GM21825 (cell line): ENCODE measurements around the gene CACNA2D4.

Source experiments
- ATAC-seq: cut with Tn5 transposase; IDR thresholded peaks from one replicate; pipeline ENCODE4 v1.9.1; 2021; ENCODE audit warnings: mild to moderate bottlenecking, moderate library complexity; ENCODE audit not compliant: unreplicated experiment

Gene CACNA2D4

DNA sequence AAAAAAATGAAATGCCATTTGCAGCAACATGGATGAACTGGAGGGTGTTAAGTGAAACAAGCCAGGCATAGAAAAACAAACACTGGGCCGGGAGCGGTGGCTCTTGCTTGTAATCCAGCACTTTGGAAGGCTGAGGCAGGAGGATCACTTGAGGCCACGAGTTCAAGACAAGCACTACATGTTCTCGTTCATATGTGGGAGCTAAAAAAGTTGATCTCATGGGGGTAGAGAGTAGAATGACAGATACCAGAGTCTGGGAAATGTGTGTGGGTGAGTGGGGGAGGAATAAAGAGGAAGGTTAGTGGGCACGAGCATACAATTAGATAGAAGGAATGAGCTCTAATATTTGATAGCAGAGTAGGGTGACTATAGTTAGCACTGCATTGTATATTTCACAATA, 21.5 kb downstream of the CACNA2D4 start:
- ATAC-seq = no peak

DNA sequence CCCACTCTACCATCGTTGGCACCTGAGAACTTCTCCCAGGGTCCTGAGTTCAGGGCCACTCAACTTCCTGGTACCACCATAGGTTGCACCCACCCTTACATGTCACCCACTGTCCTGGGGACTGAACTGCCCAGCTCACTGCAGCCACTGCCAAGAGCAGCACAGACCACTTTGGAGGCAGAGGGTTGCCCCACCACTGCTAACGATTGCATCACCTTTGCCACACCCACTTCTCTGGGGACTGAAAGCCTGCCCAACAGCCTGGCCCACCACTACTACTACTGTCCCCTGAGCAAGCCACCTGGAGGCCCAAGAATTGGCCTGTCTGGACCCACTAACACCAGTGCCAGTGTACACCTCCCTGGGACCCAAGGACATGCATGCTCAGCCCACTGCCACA, 27.6 kb downstream of the CACNA2D4 start:
- ATAC-seq = no peak

DNA sequence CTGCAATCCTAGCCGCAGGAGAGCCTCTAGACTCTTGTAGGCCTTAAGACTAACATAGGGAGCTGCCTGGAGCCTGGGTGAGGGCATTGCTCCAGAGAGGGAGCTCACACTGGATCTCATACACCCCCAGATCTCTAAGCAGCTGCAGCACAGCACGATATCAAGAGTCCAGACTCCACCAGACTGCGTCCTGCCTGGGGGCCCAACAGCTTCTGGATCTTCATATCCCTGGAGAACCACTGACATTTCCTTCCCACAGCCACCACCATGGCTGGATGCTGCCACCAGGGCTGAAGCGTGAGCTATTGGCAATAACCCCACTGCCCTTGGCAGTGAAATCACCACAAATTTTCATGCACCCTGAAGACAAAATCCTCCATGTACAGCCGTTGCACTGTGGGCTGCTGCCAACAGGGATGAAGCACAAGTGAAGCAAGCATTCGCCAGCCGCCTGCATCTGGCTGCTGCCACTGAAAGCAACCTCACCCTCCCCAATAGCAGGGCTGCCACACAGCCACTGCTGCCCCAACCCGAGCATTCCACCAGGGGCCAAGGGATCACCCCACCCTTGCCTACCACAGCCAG, 28.2 kb downstream of the CACNA2D4 start:
- no peak for ATAC-seq

DNA sequence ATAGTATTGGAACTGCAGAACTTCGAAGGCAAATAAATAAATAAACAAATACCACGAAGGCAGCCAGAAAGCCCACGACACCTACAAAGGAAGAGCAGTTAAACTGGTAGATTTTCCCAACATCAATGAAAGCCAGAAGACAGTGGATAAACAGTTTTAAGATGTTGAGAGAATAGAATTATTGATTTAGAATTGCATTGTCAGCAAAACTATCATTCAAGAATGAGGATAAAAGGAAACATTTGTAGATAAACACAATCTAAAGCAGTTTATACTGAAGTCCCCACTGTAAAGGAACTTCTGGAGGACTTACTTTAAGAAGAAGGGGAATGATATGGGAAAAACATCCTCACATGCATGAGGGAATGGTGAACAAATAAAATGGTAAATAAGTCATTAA, 29.5 kb downstream of the CACNA2D4 start:
- ATAC-seq = no peak

DNA sequence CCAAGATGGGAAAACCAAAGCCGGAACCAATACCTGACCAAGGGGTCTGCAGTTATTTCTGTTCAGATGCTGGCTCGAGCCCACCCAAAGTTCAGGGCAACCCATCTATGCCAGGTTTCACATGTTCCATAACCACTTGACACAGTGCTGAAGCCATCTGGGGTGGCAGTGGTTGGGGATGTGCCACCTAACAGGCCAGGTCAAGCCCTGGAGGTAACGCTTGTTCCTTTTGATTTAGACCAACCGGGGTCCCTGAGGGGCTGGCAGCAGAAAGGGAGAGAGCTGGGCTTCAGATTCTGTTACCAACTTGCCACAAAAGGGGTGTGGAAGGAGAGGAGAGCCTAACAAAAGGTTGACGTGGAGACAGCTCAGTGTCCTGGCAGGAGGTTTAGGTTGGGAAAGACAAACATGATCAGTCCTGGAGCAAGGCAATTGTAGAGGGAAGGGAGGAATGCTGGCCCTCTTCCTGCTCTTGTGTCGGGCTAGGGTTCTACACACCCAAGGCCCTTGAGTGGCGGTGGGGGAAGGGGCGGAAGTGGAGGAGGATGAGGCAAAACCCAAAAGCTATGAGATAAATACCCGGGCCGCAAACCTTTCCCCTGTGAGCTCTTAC, 31.9 kb downstream of the CACNA2D4 start:
- no peak for ATAC-seq

DNA sequence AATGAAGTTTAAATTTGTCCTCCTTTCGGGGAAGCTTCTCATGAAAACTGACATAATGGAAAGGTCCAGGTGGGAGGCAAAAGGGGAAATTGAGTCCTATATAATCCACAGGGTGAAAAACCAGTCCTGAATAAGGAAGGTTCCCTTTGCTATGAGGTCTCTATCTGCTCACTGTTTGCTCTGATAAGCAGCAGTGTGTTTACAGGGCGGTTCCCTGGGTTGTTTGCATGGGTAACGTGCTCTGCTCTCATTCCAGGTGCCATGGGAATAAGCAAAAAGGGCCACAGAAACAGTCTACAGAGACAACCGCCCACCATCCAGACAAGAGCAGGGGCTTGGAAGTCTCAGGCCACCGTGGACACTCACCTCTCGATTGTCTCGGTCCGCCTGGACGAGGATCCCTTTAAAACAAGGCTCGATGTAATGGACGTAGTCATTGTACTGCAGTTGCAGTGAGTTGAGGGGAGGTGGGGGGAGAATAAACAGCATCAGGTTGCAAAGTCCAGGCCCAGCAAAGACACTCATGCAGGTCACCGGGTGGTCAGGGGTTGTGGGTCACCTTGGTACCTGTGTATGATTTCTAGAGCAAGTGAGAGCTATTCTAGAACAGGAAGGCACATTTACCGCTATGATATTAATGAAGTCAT, 32.7 kb downstream of the CACNA2D4 start:
- no peak for ATAC-seq

DNA sequence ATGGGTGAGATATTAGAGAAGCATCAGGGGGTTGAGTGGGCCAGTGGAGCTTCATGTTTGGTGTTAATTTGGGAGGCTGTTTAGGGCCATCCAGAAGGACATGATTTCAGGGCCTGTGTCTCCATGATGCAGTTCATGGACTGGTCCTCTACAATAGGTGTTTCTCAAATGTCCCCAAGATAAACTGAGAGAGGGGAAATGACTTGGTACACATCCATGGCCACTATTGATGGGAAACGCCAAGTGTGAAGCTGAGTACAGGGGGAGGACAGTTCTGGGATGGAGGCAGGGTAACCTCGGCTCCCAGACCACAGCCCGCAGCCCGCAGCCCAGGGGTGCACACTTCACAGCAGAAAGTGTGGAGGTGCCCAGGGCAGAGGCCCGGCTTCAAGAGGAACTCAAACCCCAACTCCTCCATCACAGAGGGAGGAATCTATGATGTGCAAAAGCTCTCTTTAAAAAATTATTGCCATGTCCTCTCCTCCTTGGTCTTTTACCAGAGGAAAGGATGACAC, 33.3 kb downstream of the CACNA2D4 start:
- no peak for ATAC-seq

DNA sequence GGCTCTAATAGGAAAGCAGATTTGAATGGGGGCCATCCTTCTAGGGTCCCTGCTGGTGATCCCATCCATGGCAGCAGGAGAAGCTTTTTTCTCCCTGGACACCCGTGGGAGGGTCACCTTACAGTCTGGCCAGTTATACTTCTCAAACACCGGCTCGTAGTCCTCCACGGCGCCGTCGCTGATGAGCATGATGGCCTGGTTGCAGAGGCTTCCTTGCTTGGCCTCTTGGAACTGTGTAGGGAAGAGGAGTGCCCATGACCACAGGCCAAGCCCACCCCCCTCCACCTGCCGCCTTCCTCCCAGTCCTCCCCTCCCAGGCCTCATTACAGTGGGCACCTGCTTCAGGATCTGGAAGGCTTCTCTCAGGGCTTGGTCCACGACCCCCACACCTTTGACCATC, 33.8 kb downstream of the CACNA2D4 start:
- no peak for ATAC-seq

DNA sequence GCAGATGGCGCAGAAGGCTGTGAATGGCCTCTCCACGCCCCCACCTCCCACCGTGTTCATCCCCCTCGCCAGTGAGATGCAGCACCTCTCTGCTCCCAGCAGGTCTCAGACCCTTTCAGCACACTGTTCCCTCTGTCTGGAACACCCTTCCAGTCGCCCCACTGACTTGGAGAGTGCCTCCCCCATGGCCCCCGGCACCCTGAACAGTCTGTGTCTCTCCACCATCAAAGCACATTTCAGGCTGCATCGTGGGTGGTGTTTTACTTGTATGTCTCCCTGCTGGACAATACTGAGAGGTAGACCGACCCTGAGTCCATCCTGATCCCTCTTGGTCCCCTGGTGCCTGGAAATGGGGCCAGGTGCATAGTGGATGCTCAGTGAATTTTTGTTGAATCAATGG, 34.9 kb downstream of the CACNA2D4 start:
- ATAC-seq = no peak

DNA sequence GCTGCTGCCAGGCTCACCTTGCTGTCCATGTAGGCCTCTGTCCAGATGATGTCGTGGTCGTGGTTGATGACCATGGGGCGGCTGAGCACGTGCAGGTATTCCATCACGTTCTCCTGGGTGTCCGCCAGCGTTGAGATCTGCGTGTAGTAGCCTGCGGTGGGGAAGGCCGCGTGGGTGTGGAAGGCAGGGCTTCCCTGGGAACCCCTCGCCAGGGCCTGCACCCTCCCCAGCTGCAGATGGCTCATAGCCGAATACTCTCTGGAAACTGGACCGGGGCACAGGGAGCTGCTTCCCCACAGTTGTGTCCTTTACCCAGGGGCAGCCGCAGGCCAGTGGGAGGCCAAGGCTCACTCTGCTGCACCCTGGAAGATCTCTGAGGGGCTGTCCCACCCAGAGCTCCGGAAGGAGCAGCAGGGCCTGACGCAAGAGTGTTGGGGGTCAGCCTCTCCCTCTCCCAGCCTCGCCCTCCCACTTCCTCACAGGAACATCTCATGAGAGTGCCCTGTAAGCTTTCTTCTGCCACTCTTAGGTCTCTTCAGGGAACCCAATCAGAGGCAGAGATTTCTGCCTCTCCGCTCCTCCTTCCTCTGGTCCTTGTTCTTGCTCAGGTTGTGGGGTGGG, 35.5 kb downstream of the CACNA2D4 start:
- ATAC-seq = no peak

DNA sequence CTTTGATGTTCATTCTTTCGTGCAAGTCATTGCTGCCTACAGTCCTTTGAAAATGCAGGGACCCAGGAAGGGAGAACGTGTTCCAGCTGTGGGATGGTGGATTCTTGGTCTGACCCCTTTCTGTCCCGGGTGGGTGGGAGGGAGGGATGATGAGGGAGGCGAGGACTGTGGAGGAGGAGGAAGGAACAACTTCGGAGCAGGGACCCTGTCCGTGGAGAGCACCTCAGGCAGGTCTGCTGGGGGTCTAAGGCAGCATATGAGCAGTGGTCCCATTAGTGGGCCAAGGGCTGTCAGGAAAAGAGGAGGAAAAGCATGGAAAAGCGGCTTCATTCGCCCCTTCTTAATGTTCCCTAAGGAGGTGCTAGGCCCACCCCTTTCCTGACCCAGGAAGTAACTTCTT, 36.0 kb downstream of the CACNA2D4 start:
- no peak for ATAC-seq

DNA sequence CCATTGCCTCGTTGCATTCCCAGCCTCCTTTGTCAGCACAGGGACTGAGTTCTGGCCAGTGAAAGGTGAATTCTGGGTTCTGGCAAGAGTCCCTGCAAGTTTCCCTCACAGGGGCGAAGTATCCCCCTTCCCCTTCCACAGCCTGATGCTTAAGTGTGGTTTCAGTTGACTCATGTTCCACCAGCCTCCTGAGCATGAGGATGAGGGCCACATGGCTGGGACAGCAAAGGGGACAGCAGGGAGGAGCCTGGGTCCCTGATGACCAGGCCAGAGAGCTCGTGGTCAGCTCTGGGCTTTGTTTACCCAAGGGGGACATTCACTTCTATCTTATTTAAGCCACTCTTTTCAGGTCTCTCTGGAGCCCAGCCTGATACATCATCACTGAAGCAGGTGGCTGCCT, 36.5 kb downstream of the CACNA2D4 start:
- no peak for ATAC-seq

DNA sequence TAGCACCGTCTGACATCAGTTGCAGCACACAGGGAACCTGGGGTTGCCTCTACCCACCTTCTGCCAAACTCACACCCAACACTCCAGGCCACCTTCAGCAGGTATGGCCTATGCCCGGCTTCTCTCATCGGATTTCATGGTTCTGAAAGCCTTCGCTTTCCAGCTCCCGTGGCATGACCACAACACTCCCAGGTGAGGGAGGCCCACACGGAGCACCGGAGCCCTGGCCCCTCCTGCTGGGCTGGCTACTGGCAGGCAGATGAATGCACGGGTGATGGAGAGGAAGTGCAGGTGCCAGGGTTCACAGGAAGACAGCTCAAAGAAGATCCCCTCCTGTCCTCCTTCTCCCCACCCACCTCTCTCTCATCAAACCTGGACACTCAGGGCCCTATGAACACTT, 37.2 kb downstream of the CACNA2D4 start:
- ATAC-seq = no peak

DNA sequence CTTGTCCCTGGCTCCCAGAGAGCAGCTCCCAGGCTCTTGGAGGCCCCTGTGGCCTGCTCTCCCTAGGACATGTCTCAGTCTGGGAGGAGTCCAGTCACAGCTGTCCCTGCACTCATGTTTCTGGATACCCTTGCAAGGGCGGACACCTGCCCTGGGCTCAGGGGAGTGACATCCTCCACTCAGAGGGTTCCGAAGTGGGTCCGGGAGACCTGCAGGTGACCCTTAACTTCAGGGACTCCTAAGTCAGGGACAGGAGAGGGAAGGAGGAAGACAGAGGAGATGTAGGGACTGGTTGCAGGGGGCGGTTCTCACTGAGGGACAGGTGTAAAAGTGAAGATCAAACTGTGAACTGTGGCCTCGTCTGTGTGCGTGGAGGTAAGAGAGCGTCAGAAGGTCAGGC, 37.6 kb downstream of the CACNA2D4 start:
- ATAC-seq = no peak

DNA sequence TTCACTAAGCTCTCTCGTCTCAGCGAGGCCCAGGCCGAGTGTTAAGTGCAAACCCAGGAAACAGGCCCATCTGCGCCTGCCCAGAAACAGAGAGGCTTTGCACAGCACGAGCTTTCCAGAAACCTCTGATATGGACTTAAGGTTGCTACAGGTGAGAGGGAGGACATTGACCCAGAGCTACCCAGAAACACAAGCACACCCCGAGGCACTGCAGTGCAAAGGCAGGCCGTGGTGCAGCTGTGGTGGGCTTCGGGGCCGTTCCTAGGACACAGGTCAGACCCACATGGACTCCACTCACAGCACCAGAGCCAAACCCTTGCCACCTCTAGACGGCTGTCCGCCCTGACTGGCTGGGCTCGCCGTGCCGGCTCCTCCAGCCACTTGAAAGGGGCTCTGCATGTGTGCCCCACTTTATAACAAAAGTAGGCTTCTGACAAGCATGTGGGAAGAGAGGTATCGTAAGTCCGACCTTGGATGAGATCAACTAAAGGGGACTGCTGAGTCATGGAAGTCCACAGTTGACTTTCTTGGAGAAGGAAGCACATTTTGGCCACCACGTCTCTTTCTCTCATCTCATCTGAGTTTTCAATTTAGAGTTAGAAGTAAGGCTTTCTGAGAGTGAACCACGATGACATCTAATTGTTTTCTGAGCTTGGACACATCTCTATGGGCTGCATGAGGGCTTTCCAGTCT, 38.2 kb downstream of the CACNA2D4 start:
- no peak for ATAC-seq

DNA sequence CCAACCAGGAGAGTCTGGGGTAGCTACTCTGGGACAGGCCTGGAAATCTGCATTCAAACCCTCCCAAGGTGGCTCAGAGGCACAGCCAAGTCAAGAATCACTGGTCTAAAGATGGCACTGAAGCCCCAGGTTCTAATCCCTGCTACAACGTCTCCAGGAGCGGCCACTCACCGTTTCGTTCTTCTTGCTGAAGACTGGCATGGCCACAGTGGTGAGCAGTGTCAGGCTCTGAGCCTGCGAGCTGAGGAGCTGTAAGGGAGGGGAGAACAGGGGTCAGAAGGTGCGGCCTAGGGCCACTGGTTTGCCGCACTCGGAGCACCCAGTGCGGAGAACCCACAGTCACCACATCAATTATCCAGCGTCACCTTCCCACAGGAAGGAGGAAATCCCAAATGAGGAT, 38.8 kb downstream of the CACNA2D4 start:
- ATAC-seq = no peak

DNA sequence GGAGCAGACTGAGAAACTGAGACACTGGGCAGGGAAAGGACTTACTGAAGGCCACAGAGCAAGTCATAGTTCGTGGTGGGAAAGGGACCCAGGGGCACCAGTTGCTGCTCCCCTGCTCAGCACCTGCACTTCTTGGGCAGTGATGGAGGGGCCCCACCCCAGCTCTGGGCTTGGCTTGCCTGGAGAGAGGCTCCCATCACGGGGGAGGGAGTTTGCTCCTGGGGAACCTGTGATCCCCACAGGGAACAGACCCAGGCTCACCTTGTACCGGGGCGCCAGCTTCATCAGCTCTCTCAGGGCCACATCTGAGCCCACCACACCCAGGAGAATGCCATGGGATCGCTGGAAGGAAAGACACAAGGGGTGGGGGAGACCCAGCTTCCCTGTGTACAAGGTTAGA, 39.8 kb downstream of the CACNA2D4 start:
- no peak for ATAC-seq

DNA sequence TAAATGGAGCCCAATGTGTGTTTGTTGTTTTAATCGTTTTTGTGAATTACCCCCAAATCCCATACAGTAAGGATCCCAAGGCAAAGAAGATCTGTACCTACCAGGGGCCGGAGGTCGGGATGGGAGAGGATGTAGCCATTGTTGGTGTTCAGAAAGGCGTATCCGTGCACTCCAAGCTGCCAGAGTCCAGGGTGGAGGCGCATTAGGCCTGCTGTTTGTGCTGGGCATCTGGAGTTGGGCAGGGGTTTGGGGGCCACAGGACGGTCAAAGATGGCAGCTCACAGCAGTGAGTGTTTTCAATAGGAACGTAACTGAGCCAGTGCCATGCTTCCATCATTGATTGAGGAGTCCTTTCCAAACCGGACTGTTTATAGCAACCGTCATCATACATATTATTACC, 40.2 kb downstream of the CACNA2D4 start:
- ATAC-seq = no peak

DNA sequence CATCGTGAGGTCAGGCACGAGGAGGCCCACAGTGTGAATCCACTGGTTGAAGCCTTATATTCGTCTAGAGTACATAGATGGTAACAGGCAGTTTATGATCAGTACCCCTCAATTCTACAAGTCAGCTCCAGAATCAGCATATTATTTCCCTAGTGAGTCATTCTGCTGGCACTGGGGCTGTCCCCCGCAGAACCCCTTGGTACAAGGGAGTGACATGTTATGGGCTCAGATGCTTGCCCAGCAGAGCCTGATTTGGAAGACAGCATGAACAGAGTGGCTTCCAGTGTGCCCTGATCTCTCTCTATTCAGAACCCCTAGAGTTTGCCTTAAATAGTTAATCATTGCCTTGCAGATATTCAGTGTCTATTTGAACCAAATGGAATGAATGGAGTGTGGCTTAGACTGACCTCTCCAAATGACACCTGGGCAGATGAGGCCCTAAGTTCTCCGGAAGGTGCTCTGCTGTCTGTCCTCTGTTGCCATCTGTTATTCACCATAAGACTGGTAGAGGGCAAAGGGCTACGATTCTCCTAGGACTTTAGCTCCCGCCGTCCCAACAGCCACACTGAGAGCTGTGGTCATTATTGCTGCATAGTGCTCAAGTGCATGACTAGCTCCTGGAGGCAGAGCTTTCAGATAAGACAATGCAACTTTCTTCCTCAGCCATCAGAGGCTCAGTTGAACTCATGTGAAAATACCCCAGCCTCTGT, 41.1 kb downstream of the CACNA2D4 start:
- no peak for ATAC-seq

DNA sequence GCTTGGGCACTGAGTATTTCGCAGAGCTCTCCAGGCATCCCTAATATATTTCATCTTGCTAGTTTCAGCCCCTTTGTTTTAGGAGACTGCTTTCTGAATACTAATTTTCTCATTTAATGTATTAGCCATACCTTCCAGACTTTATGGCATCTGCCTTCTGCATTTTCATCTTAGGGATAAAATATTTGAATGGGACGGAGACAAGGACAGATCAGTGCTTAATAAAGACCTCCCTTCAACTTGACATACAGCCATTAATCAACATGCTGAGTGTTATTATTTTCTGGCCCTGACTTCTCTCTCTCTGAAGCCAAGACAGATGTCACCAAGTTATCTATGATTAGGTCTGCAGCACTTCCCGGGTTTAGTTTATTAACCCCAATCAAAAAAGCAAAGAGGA, 42.4 kb downstream of the CACNA2D4 start:
- ATAC-seq = no peak

DNA sequence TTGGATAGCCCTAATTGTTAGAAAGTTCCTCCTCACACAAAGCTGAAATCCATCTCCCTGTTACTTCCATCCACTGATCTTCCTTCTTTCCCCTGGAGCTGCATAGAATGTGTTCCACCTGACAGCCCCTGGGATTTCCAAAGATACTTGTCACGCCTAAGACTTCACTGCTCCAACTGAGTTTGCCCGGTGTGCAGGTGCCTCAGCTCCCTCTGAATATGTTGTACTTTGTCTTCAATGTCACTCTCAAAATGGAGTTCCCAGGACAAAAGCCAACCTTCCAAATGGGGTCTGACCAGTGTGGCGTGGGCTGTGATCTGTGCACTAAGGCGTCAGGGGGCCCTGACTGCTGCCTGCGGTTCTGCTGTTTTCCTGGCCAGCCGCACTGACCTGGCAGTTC, 42.8 kb downstream of the CACNA2D4 start:
- ATAC-seq = no peak
